Stimulated activated naive CD8-positive, alpha-beta T cell treated with anti-CD3 and anti-CD28 coated beads, Interleukin-15, Interleukin-2, amounts not matched to agents 100 ng/mL and 50 ng/mL, for 24 hours (primary cell): ENCODE results near the gene TMEM30A.

Source experiments
- H3K27ac Mint-ChIP-seq: one replicate; pipeline ENCODE4 v1.8.0; 2021; ENCODE audit warnings: mild to moderate bottlenecking, mixed read lengths
- H3K27me3 Mint-ChIP-seq: one replicate; pipeline ENCODE4 v1.8.0; 2021; ENCODE audit warnings: mixed read lengths
- H3K36me3 Mint-ChIP-seq: one replicate; pipeline ENCODE4 v1.8.0; 2021; ENCODE audit warnings: low read depth, mixed read lengths
- H3K4me1 Mint-ChIP-seq: one replicate; pipeline ENCODE4 v1.8.0; 2021; ENCODE audit warnings: low read depth, mixed read lengths
- H3K4me3 Mint-ChIP-seq: one replicate; pipeline ENCODE4 v1.8.0; 2021; ENCODE audit warnings: mild to moderate bottlenecking, mixed read lengths
- H3K9me3 Mint-ChIP-seq: one replicate; pipeline ENCODE4 v1.8.0; 2021; ENCODE audit warnings: mixed read lengths

TMEM30A gene

GRCh38 chr6:75282706-75283105 lies 1.9 kb downstream of the TMEM30A start:
- Mint-ChIP-seq H3K4me3 (no peak overlapping the region), H3K27ac (peak overlapping the region; percentile 59), H3K4me1 (peaks cover 43% of the 10 kb centered on the region)

GRCh38 chr6:75281653-75282052 lies 2.9 kb downstream of the TMEM30A start:
- Mint-ChIP-seq H3K9me3 (no peaks in the 10 kb centered on the region), H3K4me1 (peaks cover 48% of the 10 kb centered on the region), H3K27me3 (no peaks in the 10 kb centered on the region), H3K36me3 (peaks cover 20% of the 10 kb centered on the region), H3K4me3 (peak overlapping the region; percentile 56), H3K27ac (peak overlapping the region; percentile 50)

More at GRCh38 chr6:75282706-75283105, 1.9 kb downstream of the TMEM30A start:
- Mint-ChIP-seq H3K36me3 (peaks cover 19% of the 10 kb centered on the region), H3K9me3 (no peaks in the 10 kb centered on the region), H3K27me3 (no peaks in the 10 kb centered on the region)

- H3K4me1 Mint-ChIP-seq: peaks cover 61% of the 10 kb centered on the region
- H3K27ac Mint-ChIP-seq: no peak overlapping the region
- H3K27me3 Mint-ChIP-seq: no peaks in the 10 kb centered on the region
- H3K9me3 Mint-ChIP-seq: no peaks in the 10 kb centered on the region
- peaks cover 24% of the 10 kb centered on the region for H3K36me3 Mint-ChIP-seq
- H3K4me3 Mint-ChIP-seq: peak overlapping the region; percentile 5
Observed at GRCh38 chr6:75280131-75280855, 4.3 kb downstream of the TMEM30A start.

GRCh38 chr6:75279418-75279817 lies 5.2 kb downstream of the TMEM30A start:
- peaks cover 68% of the 10 kb centered on the region for H3K4me1 Mint-ChIP-seq
- peaks cover 30% of the 10 kb centered on the region for H3K36me3 Mint-ChIP-seq
- H3K27ac Mint-ChIP-seq: no peak overlapping the region
- H3K9me3 Mint-ChIP-seq: no peaks in the 10 kb centered on the region
- H3K27me3 Mint-ChIP-seq: no peaks in the 10 kb centered on the region
- H3K4me3 Mint-ChIP-seq: no peak overlapping the region

GRCh38 chr6:75278474-75279077 lies 6.0 kb downstream of the TMEM30A start:
- H3K4me1 Mint-ChIP-seq: peaks cover 76% of the 10 kb centered on the region
- H3K9me3 Mint-ChIP-seq: no peaks in the 10 kb centered on the region
- H3K27me3 Mint-ChIP-seq: no peaks in the 10 kb centered on the region
- peak overlapping the region; percentile 9 for H3K4me3 Mint-ChIP-seq
- H3K27ac Mint-ChIP-seq: peak overlapping the region; percentile 28
- H3K36me3 Mint-ChIP-seq: peaks cover 39% of the 10 kb centered on the region

GRCh38 chr6:75275067-75275466 lies 9.5 kb downstream of the TMEM30A start:
- Mint-ChIP-seq H3K27me3 (no peaks in the 10 kb centered on the region), H3K27ac (peak overlapping the region; percentile 42), H3K4me3 (no peak overlapping the region), H3K9me3 (no peaks in the 10 kb centered on the region), H3K36me3 (peaks cover 60% of the 10 kb centered on the region), H3K4me1 (peaks cover 74% of the 10 kb centered on the region)

- Mint-ChIP-seq H3K27ac (no peak overlapping the region), H3K4me1 (peaks cover 71% of the 10 kb centered on the region), H3K27me3 (no peaks in the 10 kb centered on the region), H3K9me3 (no peaks in the 10 kb centered on the region), H3K4me3 (no peak overlapping the region), H3K36me3 (peaks cover 49% of the 10 kb centered on the region)
Observed at GRCh38 chr6:75273009-75273408, 11.6 kb downstream of the TMEM30A start.

- H3K9me3 Mint-ChIP-seq: no peaks in the 10 kb centered on the region
- H3K27me3 Mint-ChIP-seq: no peaks in the 10 kb centered on the region
- H3K4me3 Mint-ChIP-seq: no peak overlapping the region
- H3K4me1 Mint-ChIP-seq: peaks cover 75% of the 10 kb centered on the region
- peak overlapping the region; percentile 33 for H3K27ac Mint-ChIP-seq
- peaks cover 48% of the 10 kb centered on the region for H3K36me3 Mint-ChIP-seq
Observed at GRCh38 chr6:75272145-75272840, 12.3 kb downstream of the TMEM30A start.

GRCh38 chr6:75268988-75269354 lies 15.6 kb downstream of the TMEM30A start:
- Mint-ChIP-seq H3K4me3 (no peak overlapping the region), H3K27ac (peak overlapping the region; percentile 27), H3K27me3 (no peaks in the 10 kb centered on the region), H3K4me1 (peaks cover 49% of the 10 kb centered on the region), H3K9me3 (no peaks in the 10 kb centered on the region), H3K36me3 (peaks cover 28% of the 10 kb centered on the region)

GRCh38 chr6:75268121-75268987 lies 16.2 kb downstream of the TMEM30A start:
- H3K4me1 Mint-ChIP-seq: peaks cover 45% of the 10 kb centered on the region

GRCh38 chr6:75267461-75267860 lies 17.1 kb downstream of the TMEM30A start:
- no peaks in the 10 kb centered on the region for H3K9me3 Mint-ChIP-seq
- no peak overlapping the region for H3K27ac Mint-ChIP-seq
- no peak overlapping the region for H3K4me3 Mint-ChIP-seq
- H3K27me3 Mint-ChIP-seq: no peaks in the 10 kb centered on the region
- peaks cover 38% of the 10 kb centered on the region for H3K4me1 Mint-ChIP-seq
- H3K36me3 Mint-ChIP-seq: peaks cover 24% of the 10 kb centered on the region

More at GRCh38 chr6:75268121-75268987, 16.2 kb downstream of the TMEM30A start:
- H3K4me3 Mint-ChIP-seq: no peak overlapping the region
- H3K27me3 Mint-ChIP-seq: no peaks in the 10 kb centered on the region
- peak overlapping the region; percentile 15 for H3K27ac Mint-ChIP-seq
- H3K36me3 Mint-ChIP-seq: peaks cover 25% of the 10 kb centered on the region
- no peaks in the 10 kb centered on the region for H3K9me3 Mint-ChIP-seq

GRCh38 chr6:75266716-75267291 lies 17.8 kb downstream of the TMEM30A start:
- Mint-ChIP-seq H3K4me1 (peaks cover 34% of the 10 kb centered on the region), H3K36me3 (peaks cover 18% of the 10 kb centered on the region)

GRCh38 chr6:75263401-75263750 lies 21.2 kb downstream of the TMEM30A start:
- Mint-ChIP-seq H3K4me3 (no peak overlapping the region), H3K27ac (no peak overlapping the region), H3K36me3 (peaks cover 23% of the 10 kb centered on the region), H3K9me3 (no peaks in the 10 kb centered on the region), H3K27me3 (no peaks in the 10 kb centered on the region), H3K4me1 (peaks cover 13% of the 10 kb centered on the region)

More at GRCh38 chr6:75266716-75267291, 17.8 kb downstream of the TMEM30A start:
- Mint-ChIP-seq H3K4me3 (no peak overlapping the region), H3K27ac (no peak overlapping the region), H3K9me3 (no peaks in the 10 kb centered on the region), H3K27me3 (no peaks in the 10 kb centered on the region)

GRCh38 chr6:75262716-75263400 lies 21.7 kb downstream of the TMEM30A start:
- no peaks in the 10 kb centered on the region for H3K9me3 Mint-ChIP-seq
- no peaks in the 10 kb centered on the region for H3K27me3 Mint-ChIP-seq
- no peak overlapping the region for H3K27ac Mint-ChIP-seq
- peaks cover 26% of the 10 kb centered on the region for H3K36me3 Mint-ChIP-seq
- no peak overlapping the region for H3K4me3 Mint-ChIP-seq
- H3K4me1 Mint-ChIP-seq: peaks cover 8% of the 10 kb centered on the region
